ENCODE results near the gene GREB1.
A peak's percentile ranks its signal among the peaks of the same experiment; 100 is the strongest.

The GREB1 gene

DNA sequence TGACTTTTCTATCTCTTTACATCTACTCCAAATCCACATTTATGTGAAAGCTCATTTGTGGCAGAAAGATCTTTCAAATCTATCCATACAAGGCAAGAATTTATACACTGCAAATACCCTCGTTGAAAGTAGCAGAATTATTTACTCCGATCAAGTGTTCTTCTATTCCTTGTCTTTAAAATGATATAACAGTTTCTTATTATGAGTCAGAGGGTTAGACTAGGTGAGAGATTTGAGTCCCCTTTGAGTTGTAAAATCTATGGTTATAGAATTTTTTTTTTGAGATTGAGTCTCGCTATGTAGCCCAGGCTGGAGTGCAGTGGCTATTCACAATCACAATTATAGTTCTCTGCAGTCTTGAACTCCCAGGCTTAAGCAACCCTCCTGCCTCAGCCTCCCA is 5.6 kb upstream of the GREB1 start:
- H3K4me3 ChIP-seq (ENCODE audit: low read depth, low read length) = no peak overlapping the region
- no peak for DNase-seq (ENCODE audit: low read depth)
- TF ChIP-seq, protein P1, sequence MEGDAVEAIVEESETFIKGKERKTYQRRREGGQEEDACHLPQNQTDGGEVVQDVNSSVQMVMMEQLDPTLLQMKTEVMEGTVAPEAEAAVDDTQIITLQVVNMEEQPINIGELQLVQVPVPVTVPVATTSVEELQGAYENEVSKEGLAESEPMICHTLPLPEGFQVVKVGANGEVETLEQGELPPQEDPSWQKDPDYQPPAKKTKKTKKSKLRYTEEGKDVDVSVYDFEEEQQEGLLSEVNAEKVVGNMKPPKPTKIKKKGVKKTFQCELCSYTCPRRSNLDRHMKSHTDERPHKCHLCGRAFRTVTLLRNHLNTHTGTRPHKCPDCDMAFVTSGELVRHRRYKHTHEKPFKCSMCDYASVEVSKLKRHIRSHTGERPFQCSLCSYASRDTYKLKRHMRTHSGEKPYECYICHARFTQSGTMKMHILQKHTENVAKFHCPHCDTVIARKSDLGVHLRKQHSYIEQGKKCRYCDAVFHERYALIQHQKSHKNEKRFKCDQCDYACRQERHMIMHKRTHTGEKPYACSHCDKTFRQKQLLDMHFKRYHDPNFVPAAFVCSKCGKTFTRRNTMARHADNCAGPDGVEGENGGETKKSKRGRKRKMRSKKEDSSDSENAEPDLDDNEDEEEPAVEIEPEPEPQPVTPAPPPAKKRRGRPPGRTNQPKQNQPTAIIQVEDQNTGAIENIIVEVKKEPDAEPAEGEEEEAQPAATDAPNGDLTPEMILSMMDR (conservative IDR thresholded peaks at IDR 0.05; ENCODE audit: low read depth, low read length) = no peak

DNA sequence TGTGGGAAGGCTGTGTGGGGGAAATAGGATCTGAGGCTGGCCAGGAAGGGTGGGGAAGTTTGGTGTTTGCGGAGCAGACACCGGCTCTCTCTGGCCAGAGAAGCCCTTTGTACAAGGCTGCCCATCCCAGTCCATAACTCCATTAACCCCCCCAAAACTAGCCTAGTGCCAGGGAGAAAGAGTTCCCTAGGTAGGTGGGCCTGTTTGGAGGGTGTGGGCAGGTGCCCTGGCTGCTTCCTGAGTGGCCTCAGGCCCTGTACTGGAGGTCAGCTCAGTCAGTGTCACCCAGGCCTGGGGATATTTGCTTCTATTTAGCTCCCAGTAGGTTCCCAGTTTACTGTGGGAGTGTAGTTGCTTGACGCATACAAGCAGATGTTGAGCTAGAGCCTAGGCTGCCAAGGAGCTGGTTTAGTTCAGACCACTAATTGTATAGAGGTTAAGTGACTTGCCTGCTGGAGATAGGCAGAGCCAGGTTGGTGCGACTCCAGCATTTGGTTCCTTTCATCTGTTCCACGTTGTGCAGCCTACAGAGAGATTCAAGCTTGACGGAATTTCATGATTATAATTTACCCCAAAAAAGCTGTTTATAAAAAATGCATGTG is 2.9 kb upstream of the GREB1 start:
- no peak for DNase-seq (ENCODE audit: low read depth)
- no peak overlapping the region for H3K4me3 ChIP-seq (ENCODE audit: low read depth, low read length)
- TF ChIP-seq, protein P1 (conservative IDR thresholded peaks at IDR 0.05; ENCODE audit: low read depth, low read length) = no peak

DNA sequence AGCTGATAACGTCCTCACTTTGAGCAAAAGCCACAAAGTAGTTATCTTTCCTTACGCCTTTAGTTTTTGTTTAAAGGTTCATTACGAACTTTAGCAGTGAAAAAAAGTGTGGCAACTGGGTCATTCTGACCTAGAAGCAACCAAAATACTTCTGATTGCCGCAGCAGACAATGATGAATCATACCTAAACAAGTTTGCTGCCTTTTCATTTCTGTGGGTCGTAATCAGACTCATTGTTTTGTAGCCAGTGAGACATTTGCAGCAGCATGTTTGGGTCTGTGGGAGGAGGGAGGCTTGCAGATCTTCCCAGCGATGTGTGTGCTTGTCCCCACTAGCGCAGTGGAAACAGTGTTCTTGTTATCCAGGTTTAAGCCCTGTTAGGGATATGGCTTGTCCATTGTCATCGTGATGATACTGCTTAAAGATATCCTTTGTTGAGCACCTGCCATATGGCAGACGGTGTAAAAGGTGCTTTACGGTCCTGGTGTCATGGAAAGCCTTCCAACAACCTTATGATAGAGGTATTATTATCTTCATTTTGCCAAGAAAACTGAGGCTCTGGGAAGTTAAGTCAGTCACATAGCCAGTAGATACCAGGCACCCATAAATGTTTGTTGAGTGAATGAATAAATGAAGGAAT is 1.3 kb upstream of the GREB1 start:
- peak; percentile 44 for DNase-seq (ENCODE audit: low read depth)
- TF ChIP-seq, protein P1 (conservative IDR thresholded peaks at IDR 0.05; ENCODE audit: low read depth, low read length) = no peak

DNA sequence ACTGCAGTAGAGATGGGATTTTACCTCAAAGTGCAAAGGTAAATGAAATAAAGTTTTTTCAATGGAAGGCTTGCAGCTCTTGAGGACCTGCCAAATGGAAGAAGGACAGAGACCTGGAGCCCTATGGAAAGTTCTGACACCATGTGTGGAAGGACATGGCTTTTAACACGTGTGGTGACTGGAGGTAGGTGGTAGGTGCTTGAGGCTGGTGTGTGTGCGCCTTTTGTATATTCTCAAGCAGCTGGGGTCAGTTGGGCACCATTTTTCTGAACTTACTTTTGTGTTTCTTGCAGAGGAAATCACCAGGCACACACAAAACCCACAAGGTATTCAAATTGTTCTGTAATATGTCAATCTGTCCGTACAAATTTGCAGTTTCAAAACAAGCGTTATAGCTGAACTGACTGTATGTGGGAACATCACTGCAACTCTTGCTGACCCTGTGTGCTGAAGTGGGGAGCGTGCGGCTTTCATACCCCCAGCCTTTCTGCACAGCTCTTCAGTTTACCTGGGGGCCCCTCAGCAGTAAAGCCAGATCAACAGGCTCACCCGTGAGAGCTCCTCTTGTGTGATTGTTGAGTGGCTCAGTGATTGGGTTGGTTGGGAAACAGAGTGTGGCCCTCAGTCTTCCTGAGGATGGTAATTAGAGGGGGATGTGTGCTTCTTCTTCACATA is 363 bp downstream of the GREB1 start:
- no peak for DNase-seq (ENCODE audit: low read depth)
- no peak overlapping the region for H3K4me3 ChIP-seq (ENCODE audit: low read depth, low read length)
- TF ChIP-seq, protein P1 (conservative IDR thresholded peaks at IDR 0.05; ENCODE audit: low read depth, low read length) = no peak

More for the DNA sequence above, 1.3 kb upstream of the GREB1 start:
- H3K4me3 ChIP-seq (ENCODE audit: low read depth, low read length) = no peak overlapping the region

DNA sequence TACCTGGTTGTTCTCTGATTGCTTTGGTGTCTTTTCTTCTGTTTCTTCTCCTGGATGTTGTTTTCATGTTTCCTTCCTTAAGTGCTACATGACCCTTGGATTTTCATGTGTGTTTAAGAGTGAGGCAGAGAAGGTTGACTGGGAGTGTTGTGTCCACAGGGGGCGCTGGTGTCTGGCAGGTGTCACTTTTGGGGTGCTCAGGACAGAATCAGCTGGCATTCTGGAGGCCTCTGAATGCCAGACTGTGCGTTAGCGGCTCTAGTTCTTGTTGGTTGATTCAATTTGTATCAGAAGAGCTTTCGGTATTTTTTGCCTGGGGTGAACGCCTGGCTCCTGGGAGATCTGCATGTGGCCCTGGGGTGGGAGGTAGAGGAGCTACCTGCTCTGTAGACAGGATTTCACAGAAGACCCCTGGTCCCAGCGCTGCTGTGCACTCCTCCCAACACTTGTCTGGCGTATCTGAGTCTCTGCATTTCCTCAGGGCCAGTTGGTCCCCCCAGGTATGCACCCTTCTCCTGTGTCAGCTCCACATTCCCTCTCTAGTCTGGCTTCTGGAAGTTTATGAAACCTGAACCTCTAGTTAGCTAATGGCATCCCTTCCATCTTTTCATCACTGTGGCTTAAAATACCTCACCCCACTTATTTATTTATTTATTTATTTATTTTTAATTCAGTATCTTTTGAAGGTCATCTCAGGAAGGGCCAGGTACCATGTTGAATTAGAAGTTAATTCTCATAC is 1.1 kb downstream of the GREB1 start:
- TF ChIP-seq, protein P1 (conservative IDR thresholded peaks at IDR 0.05; ENCODE audit: low read depth, low read length) = peak; percentile 30
- DNase-seq (ENCODE audit: low read depth) = no peak

DNA sequence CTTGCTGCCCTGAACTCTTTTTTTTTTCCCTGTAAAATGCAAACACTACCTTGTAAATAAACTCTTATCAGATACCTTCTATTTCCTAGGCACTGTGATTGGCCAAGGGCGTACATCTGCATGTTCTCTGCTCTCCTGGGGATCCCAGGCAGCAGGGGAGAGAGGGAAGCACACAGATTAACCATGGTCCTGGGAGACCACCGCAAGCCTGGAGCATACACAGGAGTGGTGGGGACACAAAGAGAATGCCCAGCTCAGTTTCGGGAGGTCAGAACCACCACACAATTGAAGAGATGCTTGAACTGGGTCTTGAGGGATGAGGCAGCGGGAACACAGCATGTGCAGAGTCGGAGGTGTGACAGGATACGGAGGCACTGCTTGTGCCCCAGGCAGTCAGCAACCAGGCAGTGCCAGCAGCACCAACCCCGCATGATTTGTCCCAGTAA is 2.1 kb downstream of the GREB1 start:
- TF ChIP-seq, protein P1 (conservative IDR thresholded peaks at IDR 0.05; ENCODE audit: low read depth, low read length) = no peak
- no peak for DNase-seq (ENCODE audit: low read depth)

More for the DNA sequence above, 1.1 kb downstream of the GREB1 start:
- H3K4me3 ChIP-seq (ENCODE audit: low read depth, low read length) = no peak overlapping the region

More for the DNA sequence above, 2.1 kb downstream of the GREB1 start:
- no peak overlapping the region for H3K4me3 ChIP-seq (ENCODE audit: low read depth, low read length)

Data from choroid plexus epithelial cell (primary cell).